ENCODE results near the gene IGSF9B. TPM values are rescaled to one million over a fixed set of nuclear protein-coding genes. Genes with fewer than 3 reads are reported as not detected.

The IGSF9B gene
- total RNA-seq, 4 donors from 2014 or later = 5.2 to 14.5 (median 8.0) TPM

GRCh38 chr11:133898031-133898769 lies 58.6 kb downstream of the IGSF9B start:
- intact Hi-C loops (cut with DNase I; ENCODE audit: low total_unique reads) = no loop called here
- no peak overlapping the region for H3K4me3 ChIP-seq (ENCODE audit: low read depth, poor library complexity, severe bottlenecking)
- no peak for TF ChIP-seq POLR2A (IDR thresholded peaks at IDR 0.05)
- TF ChIP-seq, protein P1, sequence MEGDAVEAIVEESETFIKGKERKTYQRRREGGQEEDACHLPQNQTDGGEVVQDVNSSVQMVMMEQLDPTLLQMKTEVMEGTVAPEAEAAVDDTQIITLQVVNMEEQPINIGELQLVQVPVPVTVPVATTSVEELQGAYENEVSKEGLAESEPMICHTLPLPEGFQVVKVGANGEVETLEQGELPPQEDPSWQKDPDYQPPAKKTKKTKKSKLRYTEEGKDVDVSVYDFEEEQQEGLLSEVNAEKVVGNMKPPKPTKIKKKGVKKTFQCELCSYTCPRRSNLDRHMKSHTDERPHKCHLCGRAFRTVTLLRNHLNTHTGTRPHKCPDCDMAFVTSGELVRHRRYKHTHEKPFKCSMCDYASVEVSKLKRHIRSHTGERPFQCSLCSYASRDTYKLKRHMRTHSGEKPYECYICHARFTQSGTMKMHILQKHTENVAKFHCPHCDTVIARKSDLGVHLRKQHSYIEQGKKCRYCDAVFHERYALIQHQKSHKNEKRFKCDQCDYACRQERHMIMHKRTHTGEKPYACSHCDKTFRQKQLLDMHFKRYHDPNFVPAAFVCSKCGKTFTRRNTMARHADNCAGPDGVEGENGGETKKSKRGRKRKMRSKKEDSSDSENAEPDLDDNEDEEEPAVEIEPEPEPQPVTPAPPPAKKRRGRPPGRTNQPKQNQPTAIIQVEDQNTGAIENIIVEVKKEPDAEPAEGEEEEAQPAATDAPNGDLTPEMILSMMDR (IDR thresholded peaks at IDR 0.05) = no peak
- peak in 1 of 2 donors; percentile 59 for DNase-seq (ENCODE audit: low spot score in 2 of 2)
- 75 to 76% methylated on average over 17 of the region's 17 CpGs for WGBS, 2 donors

DNA sequence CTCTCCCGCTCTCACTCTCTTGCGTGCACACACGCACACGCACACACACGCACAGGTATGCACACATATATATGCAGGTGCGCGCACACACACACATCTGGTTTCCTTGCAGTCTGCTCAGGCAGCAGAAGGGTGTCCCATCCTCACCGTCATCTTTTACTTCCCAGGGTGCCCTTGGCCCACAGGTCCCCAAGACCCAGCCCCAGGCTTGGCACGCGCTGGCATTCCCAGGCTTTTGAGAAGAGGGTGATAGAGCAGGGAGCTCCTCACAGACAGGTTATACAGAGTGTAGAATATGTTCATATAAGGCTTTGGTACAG lies 59.5 kb downstream of the IGSF9B start:
- WGBS, 2 donors = 89 to 97% methylated on average over 10 of the region's 10 CpGs
- peak in 1 of 2 donors; percentile 54 for DNase-seq (ENCODE audit: low spot score in 2 of 2)

GRCh38 chr11:133896642-133897330 lies 60.0 kb downstream of the IGSF9B start:
- intact Hi-C loops (cut with DNase I; ENCODE audit: low total_unique reads) = no loop called here
- H3K4me3 ChIP-seq (ENCODE audit: low read depth, poor library complexity, severe bottlenecking) = no peak overlapping the region
- 86 to 91% methylated on average over 10 of the region's 10 CpGs for WGBS, 2 donors
- TF ChIP-seq, protein P1 (IDR thresholded peaks at IDR 0.05) = no peak
- no peak for TF ChIP-seq POLR2A (IDR thresholded peaks at IDR 0.05)
- DNase-seq (ENCODE audit: low spot score in 2 of 2) = peak in 1 of 2 donors; percentile 52

More for the DNA sequence above, 59.5 kb downstream of the IGSF9B start:
- no peak overlapping the region for H3K4me3 ChIP-seq (ENCODE audit: low read depth, poor library complexity, severe bottlenecking)
- TF ChIP-seq, protein P1 (IDR thresholded peaks at IDR 0.05) = no peak
- no peak for TF ChIP-seq POLR2A (IDR thresholded peaks at IDR 0.05)
- intact Hi-C loops (cut with DNase I; ENCODE audit: low total_unique reads) = no loop called here

DNA sequence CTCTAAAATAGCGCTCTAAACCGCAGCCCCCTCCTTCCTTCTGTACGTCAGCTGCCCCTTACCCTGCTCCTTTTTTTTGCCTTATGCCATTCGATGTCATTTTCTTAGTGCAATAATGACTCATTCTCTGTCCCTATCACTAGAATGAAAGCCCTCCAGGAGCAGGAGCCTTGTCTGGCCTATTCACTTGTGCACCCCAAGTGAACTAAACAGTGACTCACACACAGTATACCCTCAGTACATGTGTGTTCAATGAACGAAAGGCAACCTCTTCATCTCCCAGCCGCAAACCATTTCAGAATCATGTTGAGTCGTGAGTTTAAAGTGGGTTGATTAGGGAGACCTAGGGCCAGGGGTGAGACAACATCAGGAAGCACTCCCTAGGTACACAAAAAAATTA lies 60.7 kb downstream of the IGSF9B start:
- intact Hi-C loops (cut with DNase I; ENCODE audit: low total_unique reads) = no loop called here
- no peak for DNase-seq (ENCODE audit: low spot score in 2 of 2)

GRCh38 chr11:133895551-133895950 lies 61.2 kb downstream of the IGSF9B start:
- TF ChIP-seq, protein P1 (IDR thresholded peaks at IDR 0.05) = no peak
- TF ChIP-seq POLR2A (IDR thresholded peaks at IDR 0.05) = no peak
- intact Hi-C loops (cut with DNase I; ENCODE audit: low total_unique reads) = no loop called here
- peak in 1 of 2 donors; percentile 26 for DNase-seq (ENCODE audit: low spot score in 2 of 2)
- WGBS, 2 donors = 67 to 69% methylated on average over 8 of the region's 8 CpGs
- H3K4me3 ChIP-seq (ENCODE audit: low read depth, poor library complexity, severe bottlenecking) = no peak overlapping the region

More for the DNA sequence above, 60.7 kb downstream of the IGSF9B start:
- TF ChIP-seq, protein P1 (IDR thresholded peaks at IDR 0.05) = no peak
- no peak for TF ChIP-seq POLR2A (IDR thresholded peaks at IDR 0.05)
- no peak overlapping the region for H3K4me3 ChIP-seq (ENCODE audit: low read depth, poor library complexity, severe bottlenecking)
- 84 to 87% methylated on average over 7 of the region's 7 CpGs for WGBS, 2 donors

All from lower leg skin (tissue), 4 donors.